Smooth muscle cell (in vitro differentiated cells): ENCODE measurements around the gene EFL1. TPM values are rescaled to one million over a fixed set of nuclear protein-coding genes. Genes with fewer than 3 reads are reported as not detected.

ENCODE experiments used
- DNase-seq: peaks from one replicate; lab custom pipeline; 2025; ENCODE audit not compliant: unreplicated experiment; lab: John Stamatoyannopoulos, UW
- H2AFZ ChIP-seq: fragments of 200-600 bp; sonication (generic); 2 replicates; pipeline ENCODE4 v1.6.0; 2016; ENCODE audit warnings: antibody characterized with exemption, low read depth, mild to moderate bottlenecking
- H3F3A ChIP-seq: fragments of 200-600 bp; sonication (generic); 2 replicates; pipeline ENCODE4 v1.6.0; 2017; ENCODE audit warnings: antibody characterized with exemption, low read depth
- H3K27ac ChIP-seq: fragments of 200-600 bp; sonication (generic); 2 replicates; pipeline ENCODE4 v1.5.1; 2016; ENCODE audit warnings: low read depth, mild to moderate bottlenecking
- H3K27me3 ChIP-seq: fragments of 200-600 bp; sonication (generic); 2 replicates; pipeline ENCODE4 v1.6.1; 2016; ENCODE audit warnings: low read depth, mild to moderate bottlenecking
- H3K36me3 ChIP-seq: fragments of 200-600 bp; sonication (generic); 2 replicates; pipeline ENCODE4 v1.5.1; 2016; ENCODE audit warnings: low read depth
- H3K4me1 ChIP-seq: fragments of 200-600 bp; sonication (generic); 2 replicates; pipeline ENCODE4 v1.5.1; 2016; ENCODE audit warnings: low read depth
- H3K4me2 ChIP-seq: fragments of 200-600 bp; sonication (generic); 2 replicates; pipeline ENCODE4 v1.6.0; 2016; ENCODE audit warnings: mild to moderate bottlenecking
- H3K4me3 ChIP-seq: fragments of 200-600 bp; sonication (generic); 2 replicates; pipeline ENCODE4 v1.5.1; 2016; ENCODE audit warnings: mild to moderate bottlenecking
- H3K79me2 ChIP-seq: fragments of 200-600 bp; sonication (generic); 2 replicates; pipeline ENCODE4 v1.6.0; 2016; ENCODE audit warnings: low read depth, mild to moderate bottlenecking
- H3K9ac ChIP-seq: fragments of 200-600 bp; sonication (generic); 2 replicates; pipeline ENCODE4 v1.6.0; 2016; ENCODE audit warnings: low read depth
- H3K9me3 ChIP-seq: fragments of 200-600 bp; sonication (generic); replicated peaks from 2 replicates; pipeline ENCODE4 v1.5.1; 2016; ENCODE audit warnings: low read depth
- H4K20me1 ChIP-seq: fragments of 200-600 bp; sonication (generic); 2 replicates; pipeline ENCODE4 v1.6.0; 2016; ENCODE audit warnings: low read depth
- WGBS: methylation state at CpG from one replicate; pipeline ENCODE4 v1.1.7; 2016; ENCODE audit warnings: low lambda C conversion rate; 5-methylcytosine and 5-hydroxymethylcytosine counted together
- polyA plus RNA-seq: library from polyadenylated mRNA; unstranded; fragments of >200 nt; fragmentation: Nextera tagmentation; extraction: Ambion mirVana; gene quantifications from 2 replicates; pipeline ENCODE4 v1.2.1, GENCODE V29; 2016
- small RNA-seq: library from RNA; depleted of rRNA; stranded (forward); fragments of <200 nt; gene quantifications from one replicate; pipeline ENCODE3, GENCODE V24; 2014
- total RNA-seq: library from RNA; depleted of rRNA; stranded (reverse); fragments of >200 nt; gene quantifications from 2 replicates; pipeline ENCODE4 v1.2.3, GENCODE V29; 2014
- TF ChIP-seq, protein P1 (sequence below): fragments of 200-600 bp; sonication (generic); IDR thresholded peaks from 2 replicates; pipeline ENCODE4 v1.5.1; 2017; ENCODE audit warnings: borderline replicate concordance, mild to moderate bottlenecking, antibody characterized with exemption; ENCODE audit not compliant: insufficient read depth, poor library complexity, severe bottlenecking

Gene EFL1
- total and polyA plus RNA-seq, 2 experiments from 2014 or later = 4.5 to 12.8 TPM

DNA sequence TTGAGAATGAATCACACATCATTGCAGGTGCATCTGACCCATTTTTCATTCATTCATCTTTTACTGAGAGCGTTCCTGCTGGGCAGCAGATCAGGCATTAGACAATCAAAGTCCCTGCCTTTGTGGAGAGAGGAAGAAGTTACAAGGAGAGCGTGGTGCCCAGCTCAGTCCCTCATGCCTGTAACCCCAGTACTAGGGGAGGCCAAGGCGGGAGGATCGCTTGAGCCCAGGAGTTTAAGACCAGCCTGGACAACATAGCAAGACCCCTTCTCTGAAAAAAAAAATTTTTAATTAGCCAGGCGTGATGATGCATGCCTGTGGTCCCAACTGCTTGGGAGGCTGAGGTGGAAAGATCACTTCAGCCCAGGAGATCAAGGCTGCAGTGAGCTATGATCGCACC is 181.8 kb downstream of the EFL1 start:
- TF ChIP-seq, protein P1, sequence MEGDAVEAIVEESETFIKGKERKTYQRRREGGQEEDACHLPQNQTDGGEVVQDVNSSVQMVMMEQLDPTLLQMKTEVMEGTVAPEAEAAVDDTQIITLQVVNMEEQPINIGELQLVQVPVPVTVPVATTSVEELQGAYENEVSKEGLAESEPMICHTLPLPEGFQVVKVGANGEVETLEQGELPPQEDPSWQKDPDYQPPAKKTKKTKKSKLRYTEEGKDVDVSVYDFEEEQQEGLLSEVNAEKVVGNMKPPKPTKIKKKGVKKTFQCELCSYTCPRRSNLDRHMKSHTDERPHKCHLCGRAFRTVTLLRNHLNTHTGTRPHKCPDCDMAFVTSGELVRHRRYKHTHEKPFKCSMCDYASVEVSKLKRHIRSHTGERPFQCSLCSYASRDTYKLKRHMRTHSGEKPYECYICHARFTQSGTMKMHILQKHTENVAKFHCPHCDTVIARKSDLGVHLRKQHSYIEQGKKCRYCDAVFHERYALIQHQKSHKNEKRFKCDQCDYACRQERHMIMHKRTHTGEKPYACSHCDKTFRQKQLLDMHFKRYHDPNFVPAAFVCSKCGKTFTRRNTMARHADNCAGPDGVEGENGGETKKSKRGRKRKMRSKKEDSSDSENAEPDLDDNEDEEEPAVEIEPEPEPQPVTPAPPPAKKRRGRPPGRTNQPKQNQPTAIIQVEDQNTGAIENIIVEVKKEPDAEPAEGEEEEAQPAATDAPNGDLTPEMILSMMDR = no peak
- WGBS = 96% methylated on average over 6 of the region's 6 CpGs

More for the DNA sequence above, 181.8 kb downstream of the EFL1 start:
- DNase-seq = no peak
- Histone ChIP-seq H3K27ac (no peak overlapping the region), H3K4me2 (no peak overlapping the region), H2AFZ (no peak overlapping the region), H3K9ac (no peak overlapping the region), H4K20me1 (no peaks in the 10 kb centered on the region), H3K79me2 (no peaks in the 10 kb centered on the region), H3K4me1 (no peaks in the 10 kb centered on the region), H3K4me3 (no peak overlapping the region), H3K27me3 (no peaks in the 10 kb centered on the region), H3K36me3 (no peaks in the 10 kb centered on the region), H3F3A (no peaks in the 10 kb centered on the region), H3K9me3 (no peaks in the 10 kb centered on the region)

Small RNAs within 50 kb of the gene (small RNA-seq; reads per million reads assigned to genes)
- not detected for gene RNU1-77P

Other genes starting within 250 kb of the EFL1 start
- 11.8 and 13.7 TPM in 2 replicates for gene MEX3B, start 216.7 kb downstream of the EFL1 start, total RNA-seq
- gene MEX3B, start 216.7 kb downstream of the EFL1 start, polyA plus RNA-seq = 4.9 and 7.5 TPM in 2 replicates
- 0.54 TPM in 1 of 2 replicates, not detected in the other for gene SAXO2, start 84 bp upstream of the EFL1 start, total RNA-seq
- gene SAXO2, start 84 bp upstream of the EFL1 start, polyA plus RNA-seq = 1.2 TPM in 1 of 2 replicates, not detected in the other
- gene GOLGA6L10, start 86.7 kb upstream of the EFL1 start, total RNA-seq = 0.22 and 1.3 TPM in 2 replicates
- gene GOLGA6L10, start 86.7 kb upstream of the EFL1 start, polyA plus RNA-seq = 1.2 and 1.9 TPM in 2 replicates
- 3.9 and 5.3 TPM in 2 replicates for gene GOLGA6L9, start 167.1 kb upstream of the EFL1 start, total RNA-seq
- gene GOLGA6L9, start 167.1 kb upstream of the EFL1 start, polyA plus RNA-seq = 1.8 and 2.0 TPM in 2 replicates